ENCODE data around the gene FFAR1. TPM values are rescaled to one million over a fixed set of nuclear protein-coding genes. Genes with fewer than 3 reads are reported as not detected.

The FFAR1 gene
- polyA plus RNA-seq, 1 of the 3 experiments (the other 2 are of a cell fraction), result not detected

DNA sequence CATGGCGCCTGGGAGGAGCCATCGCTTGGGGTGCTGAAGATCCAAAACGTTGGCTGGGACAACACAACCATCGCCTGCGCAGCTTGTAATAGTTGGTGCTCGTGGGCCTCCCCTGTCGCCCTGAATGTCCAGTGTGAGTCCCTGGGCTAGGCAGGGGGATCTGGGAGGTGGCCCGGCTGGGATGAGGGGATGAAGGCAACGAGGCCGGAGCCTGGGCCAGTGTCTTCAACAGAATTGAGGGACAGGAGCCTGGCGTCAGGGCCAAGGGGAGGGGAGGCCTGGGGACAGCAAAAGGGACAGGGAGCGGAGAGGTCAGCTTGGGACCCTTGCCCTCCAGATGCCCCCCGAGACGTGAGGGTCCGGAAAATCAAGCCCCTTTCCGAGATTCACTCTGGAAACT lies 6.7 kb upstream of the FFAR1 start (continued):
- TF ChIP-seq, protein P1, sequence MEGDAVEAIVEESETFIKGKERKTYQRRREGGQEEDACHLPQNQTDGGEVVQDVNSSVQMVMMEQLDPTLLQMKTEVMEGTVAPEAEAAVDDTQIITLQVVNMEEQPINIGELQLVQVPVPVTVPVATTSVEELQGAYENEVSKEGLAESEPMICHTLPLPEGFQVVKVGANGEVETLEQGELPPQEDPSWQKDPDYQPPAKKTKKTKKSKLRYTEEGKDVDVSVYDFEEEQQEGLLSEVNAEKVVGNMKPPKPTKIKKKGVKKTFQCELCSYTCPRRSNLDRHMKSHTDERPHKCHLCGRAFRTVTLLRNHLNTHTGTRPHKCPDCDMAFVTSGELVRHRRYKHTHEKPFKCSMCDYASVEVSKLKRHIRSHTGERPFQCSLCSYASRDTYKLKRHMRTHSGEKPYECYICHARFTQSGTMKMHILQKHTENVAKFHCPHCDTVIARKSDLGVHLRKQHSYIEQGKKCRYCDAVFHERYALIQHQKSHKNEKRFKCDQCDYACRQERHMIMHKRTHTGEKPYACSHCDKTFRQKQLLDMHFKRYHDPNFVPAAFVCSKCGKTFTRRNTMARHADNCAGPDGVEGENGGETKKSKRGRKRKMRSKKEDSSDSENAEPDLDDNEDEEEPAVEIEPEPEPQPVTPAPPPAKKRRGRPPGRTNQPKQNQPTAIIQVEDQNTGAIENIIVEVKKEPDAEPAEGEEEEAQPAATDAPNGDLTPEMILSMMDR (IDR thresholded peaks at IDR 0.05), result no peak
- TF ChIP-seq FOXJ3 (CRISPR knock-in tag; IDR thresholded peaks at IDR 0.05), result no peak
- TF ChIP-seq RFX5 (IDR thresholded peaks at IDR 0.05; ENCODE audit: low read length), result no peak
- TF ChIP-seq, protein P2, sequence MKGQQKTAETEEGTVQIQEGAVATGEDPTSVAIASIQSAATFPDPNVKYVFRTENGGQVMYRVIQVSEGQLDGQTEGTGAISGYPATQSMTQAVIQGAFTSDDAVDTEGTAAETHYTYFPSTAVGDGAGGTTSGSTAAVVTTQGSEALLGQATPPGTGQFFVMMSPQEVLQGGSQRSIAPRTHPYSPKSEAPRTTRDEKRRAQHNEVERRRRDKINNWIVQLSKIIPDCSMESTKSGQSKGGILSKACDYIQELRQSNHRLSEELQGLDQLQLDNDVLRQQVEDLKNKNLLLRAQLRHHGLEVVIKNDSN (IDR thresholded peaks at IDR 0.05; ENCODE audit: borderline replicate concordance, low read depth), result no peak

DNA sequence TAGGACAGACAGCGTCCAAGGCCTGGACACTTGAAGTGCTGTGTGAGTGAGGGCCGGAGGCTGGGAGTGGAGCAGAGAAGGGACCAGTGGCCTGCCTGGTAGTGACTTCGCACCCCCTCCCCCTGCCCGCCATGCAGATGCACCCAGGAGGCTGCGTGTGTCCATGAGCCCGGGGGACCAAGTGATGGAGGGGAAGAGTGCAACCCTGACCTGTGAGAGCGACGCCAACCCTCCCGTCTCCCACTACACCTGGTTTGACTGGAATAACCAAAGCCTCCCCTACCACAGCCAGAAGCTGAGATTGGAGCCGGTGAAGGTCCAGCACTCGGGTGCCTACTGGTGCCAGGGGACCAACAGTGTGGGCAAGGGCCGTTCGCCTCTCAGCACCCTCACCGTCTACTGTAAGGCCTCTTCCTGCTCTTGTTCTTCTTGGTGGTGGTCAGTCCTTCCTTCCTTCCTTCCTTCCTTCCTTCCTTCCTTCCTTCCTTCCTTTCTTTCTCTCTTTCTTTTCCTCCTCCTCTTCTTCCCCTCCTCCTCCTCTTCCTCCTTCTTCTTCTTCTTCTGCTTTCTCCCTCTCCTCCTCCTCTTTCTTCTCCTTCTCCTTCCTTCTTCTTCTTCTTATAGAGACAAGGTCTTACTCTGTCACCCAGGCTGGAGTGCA lies 6.0 kb upstream of the FFAR1 start:
- no peak overlapping the region for H3K4me3 ChIP-seq (ENCODE audit: low read depth in 2 of 2, low read length in 1 of 2)
- no peaks in the 10 kb centered on the region for H3K9me3 ChIP-seq
- TF ChIP-seq NRF1 (IDR thresholded peaks at IDR 0.05; ENCODE audit: low read depth, low read length) (no peak), JUND (IDR thresholded peaks at IDR 0.05) (no peak), FOXJ3 (CRISPR knock-in tag; IDR thresholded peaks at IDR 0.05) (no peak), FOSL2 (IDR thresholded peaks at IDR 0.05; ENCODE audit: borderline replicate concordance, low read depth) (no peak), SMC3 (IDR thresholded peaks at IDR 0.05; ENCODE audit: low read depth, low read length) (no peak)
- TF ChIP-seq, protein P3, sequence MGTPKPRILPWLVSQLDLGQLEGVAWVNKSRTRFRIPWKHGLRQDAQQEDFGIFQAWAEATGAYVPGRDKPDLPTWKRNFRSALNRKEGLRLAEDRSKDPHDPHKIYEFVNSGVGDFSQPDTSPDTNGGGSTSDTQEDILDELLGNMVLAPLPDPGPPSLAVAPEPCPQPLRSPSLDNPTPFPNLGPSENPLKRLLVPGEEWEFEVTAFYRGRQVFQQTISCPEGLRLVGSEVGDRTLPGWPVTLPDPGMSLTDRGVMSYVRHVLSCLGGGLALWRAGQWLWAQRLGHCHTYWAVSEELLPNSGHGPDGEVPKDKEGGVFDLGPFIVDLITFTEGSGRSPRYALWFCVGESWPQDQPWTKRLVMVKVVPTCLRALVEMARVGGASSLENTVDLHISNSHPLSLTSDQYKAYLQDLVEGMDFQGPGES (IDR thresholded peaks at IDR 0.05; ENCODE audit: low read depth, low read length), result no peak
- TF ChIP-seq, protein P4, sequence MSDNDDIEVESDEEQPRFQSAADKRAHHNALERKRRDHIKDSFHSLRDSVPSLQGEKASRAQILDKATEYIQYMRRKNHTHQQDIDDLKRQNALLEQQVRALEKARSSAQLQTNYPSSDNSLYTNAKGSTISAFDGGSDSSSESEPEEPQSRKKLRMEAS (IDR thresholded peaks at IDR 0.05; ENCODE audit: low read depth), result no peak
- no peak overlapping the region for H3K4me2 ChIP-seq
- H3K9me2 ChIP-seq, result no peaks in the 10 kb centered on the region
- no peak overlapping the region for H3K27ac ChIP-seq (ENCODE audit: low read depth in 2 of 2, low read length in 1 of 2)
- H3K27me3 ChIP-seq (ENCODE audit: insufficient read depth), result peaks cover 87% of the 10 kb centered on the region
- no peaks in the 10 kb centered on the region for H3F3A ChIP-seq (replicated peaks; ENCODE audit: insufficient read depth)
- H4K20me1 ChIP-seq (ENCODE audit: insufficient read depth), result no peaks in the 10 kb centered on the region
- H3K9ac ChIP-seq, result no peak overlapping the region
- H3K36me3 ChIP-seq (replicated peaks in 1 of 2; ENCODE audit: control insufficient read depth in 1 of 2, insufficient read depth in 2 of 2, low read length in 1 of 2), result no peaks in the 10 kb centered on the region
- POLR2A ChIA-PET, result no interaction called here
- DNase-seq, result no peak
- H3K4me1 ChIP-seq (ENCODE audit: control insufficient read depth in 1 of 2, insufficient read depth in 2 of 2, low read depth in 1 of 2, low read length in 1 of 2), result no peaks in the 10 kb centered on the region
- H2AFZ ChIP-seq (ENCODE audit: low read depth), result no peak overlapping the region
- WGBS (ENCODE audit: low lambda C conversion rate), result 23% methylated on average over 9 of the region's 14 CpGs
- CTCF ChIA-PET, result interaction anchor here (3.3 kb wide), 1 partner anchor 11 kb away, joined by 19 read pairs; no protein-coding TSS in a partner anchor
- no peaks in the 10 kb centered on the region for H3K79me2 ChIP-seq (ENCODE audit: insufficient read depth)

DNA sequence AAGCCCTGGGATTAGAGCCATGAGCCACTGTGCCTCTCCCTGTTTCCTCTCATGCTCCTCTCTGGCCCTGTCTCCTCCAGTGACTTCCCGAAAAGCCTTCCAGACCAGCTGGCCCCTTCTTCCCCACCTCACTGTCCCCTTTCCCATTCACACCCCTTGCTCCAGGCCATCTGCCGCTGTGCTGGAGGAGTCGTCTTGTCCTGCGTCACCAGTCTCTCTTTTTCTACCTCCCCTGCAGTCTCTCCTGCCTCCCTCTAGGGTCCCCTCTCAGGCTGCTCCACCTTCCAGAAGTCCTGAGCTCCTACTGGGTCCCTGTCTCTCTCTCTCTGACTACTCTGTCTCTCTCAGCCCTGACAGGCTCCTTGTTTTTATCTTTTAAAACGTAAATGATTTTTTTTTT lies 5.3 kb upstream of the FFAR1 start:
- H3K36me3 ChIP-seq (replicated peaks in 1 of 2; ENCODE audit: control insufficient read depth in 1 of 2, insufficient read depth in 2 of 2, low read length in 1 of 2), result no peaks in the 10 kb centered on the region
- no peaks in the 10 kb centered on the region for H4K20me1 ChIP-seq (ENCODE audit: insufficient read depth)
- no peak overlapping the region for H2AFZ ChIP-seq (ENCODE audit: low read depth)
- peaks cover 87% of the 10 kb centered on the region for H3K27me3 ChIP-seq (ENCODE audit: insufficient read depth)
- WGBS (ENCODE audit: low lambda C conversion rate), result 8% methylated on average over 5 of the region's 5 CpGs
- no peaks in the 10 kb centered on the region for H3K79me2 ChIP-seq (ENCODE audit: insufficient read depth)
- no peak overlapping the region for H3K4me3 ChIP-seq (ENCODE audit: low read depth in 2 of 2, low read length in 1 of 2)
- POLR2A ChIA-PET, result no interaction called here
- H3K9ac ChIP-seq, result no peak overlapping the region
- no peak overlapping the region for H3K4me2 ChIP-seq
- H3K9me3 ChIP-seq, result no peaks in the 10 kb centered on the region
- no peak overlapping the region for H3K27ac ChIP-seq (ENCODE audit: low read depth in 2 of 2, low read length in 1 of 2)
- CTCF ChIA-PET, result interaction anchor here (3.3 kb wide), 1 partner anchor 11 kb away, joined by 19 read pairs; no protein-coding TSS in a partner anchor
- no peaks in the 10 kb centered on the region for H3K9me2 ChIP-seq
- no peaks in the 10 kb centered on the region for H3K4me1 ChIP-seq (ENCODE audit: control insufficient read depth in 1 of 2, insufficient read depth in 2 of 2, low read depth in 1 of 2, low read length in 1 of 2)
- no peaks in the 10 kb centered on the region for H3F3A ChIP-seq (replicated peaks; ENCODE audit: insufficient read depth)
- DNase-seq, result no peak
- TF ChIP-seq, protein P1 (IDR thresholded peaks at IDR 0.05), result no peak
- TF ChIP-seq NFIC (IDR thresholded peaks at IDR 0.05; ENCODE audit: borderline replicate concordance) (no peak), RAD21 (IDR thresholded peaks at IDR 0.05; ENCODE audit: low read length) (no peak), MEF2A (IDR thresholded peaks at IDR 0.05; ENCODE audit: borderline replicate concordance, low read depth) (no peak), SIN3A (IDR thresholded peaks at IDR 0.05; ENCODE audit: borderline replicate concordance, low read depth, low read length) (no peak), FOXJ3 (CRISPR knock-in tag; IDR thresholded peaks at IDR 0.05) (no peak), RXRA (IDR thresholded peaks at IDR 0.05; ENCODE audit: borderline replicate concordance, low read depth) (no peak)

All from SK-N-SH (cell line).